Right renal pelvis (tissue), 4 donors: ENCODE measurements around the gene NAA35. TPM values are rescaled to one million over a fixed set of nuclear protein-coding genes. Genes with fewer than 3 reads are reported as not detected.

Experiments
- DNase-seq, 4 donors: peaks; one replicate each; pipeline ENCODE4 v3.0.0-alpha.2; 2013; ENCODE audit warnings: low read depth in 4 of 4, low spot score in 3 of 4, missing footprints in 1 of 4
- polyA plus RNA-seq, 4 donors: library from polyadenylated mRNA; unstranded; fragments of 120-200 nt; gene quantifications; one replicate each; pipeline ENCODE4 v1.2.1, GENCODE V29; 2013; ENCODE audit not compliant: insufficient read length in 4 of 4

The NAA35 gene
- polyA plus RNA-seq, 4 donors, result 31.4 to 37.7 (median 34.1) TPM

DNA sequence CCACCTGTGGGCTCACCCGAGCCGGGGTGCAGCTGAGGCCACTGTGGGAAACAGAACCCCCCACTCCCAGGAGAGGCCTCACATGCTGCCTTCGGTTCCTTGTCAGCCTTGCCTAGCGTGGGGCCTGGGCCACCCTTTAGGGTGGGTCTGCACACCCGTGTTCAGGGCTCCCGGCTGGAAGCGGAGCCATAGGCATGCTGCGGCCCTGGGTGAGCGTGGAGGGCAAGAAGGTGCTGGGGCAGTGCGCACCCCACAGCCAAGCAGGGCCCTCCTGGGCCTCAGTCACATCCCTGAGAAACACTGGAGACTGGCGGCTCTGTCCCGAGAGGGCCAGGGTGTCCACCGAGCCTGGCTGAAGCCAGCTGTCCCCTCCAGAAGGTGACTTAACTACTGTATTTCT, 116.5 kb downstream of the NAA35 start:
- no peak for DNase-seq

DNA sequence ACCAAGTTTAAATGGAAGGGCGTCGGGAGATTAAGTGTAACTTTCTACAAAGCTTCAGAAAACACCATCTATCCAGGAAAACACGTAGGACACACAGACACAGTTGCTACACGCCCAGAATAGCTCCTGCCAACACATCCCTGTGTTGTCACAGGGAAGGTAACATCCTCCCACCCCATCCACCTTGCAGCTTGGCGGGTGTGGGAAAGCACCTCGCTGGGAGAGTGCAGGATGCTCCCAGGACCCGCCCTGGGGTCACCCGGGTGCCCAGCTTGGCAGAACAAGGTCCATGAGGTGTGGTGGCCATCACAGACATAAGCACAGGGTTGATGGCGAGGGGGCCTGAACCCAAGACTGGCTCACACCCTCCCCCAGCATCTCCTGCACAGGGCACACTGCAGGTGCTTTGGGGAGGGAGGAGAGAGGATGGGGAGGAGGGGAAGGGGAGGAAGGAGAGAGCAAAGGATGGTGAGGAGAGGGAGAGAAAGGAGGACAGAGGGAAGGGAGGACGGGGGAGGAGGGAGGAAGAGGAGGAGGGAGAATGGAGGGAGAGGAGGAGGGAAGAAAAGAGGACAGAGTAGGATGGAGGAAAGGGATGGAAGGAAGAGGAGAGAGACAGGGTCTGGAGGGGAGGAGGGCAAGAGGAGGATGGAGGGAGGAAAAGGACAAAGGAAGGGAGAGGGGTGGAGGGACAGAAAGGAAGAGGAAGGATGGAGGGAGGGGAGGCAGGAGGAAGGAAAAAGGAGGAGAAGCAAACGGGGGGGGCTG, 121.2 kb downstream of the NAA35 start:
- no peak for DNase-seq

DNA sequence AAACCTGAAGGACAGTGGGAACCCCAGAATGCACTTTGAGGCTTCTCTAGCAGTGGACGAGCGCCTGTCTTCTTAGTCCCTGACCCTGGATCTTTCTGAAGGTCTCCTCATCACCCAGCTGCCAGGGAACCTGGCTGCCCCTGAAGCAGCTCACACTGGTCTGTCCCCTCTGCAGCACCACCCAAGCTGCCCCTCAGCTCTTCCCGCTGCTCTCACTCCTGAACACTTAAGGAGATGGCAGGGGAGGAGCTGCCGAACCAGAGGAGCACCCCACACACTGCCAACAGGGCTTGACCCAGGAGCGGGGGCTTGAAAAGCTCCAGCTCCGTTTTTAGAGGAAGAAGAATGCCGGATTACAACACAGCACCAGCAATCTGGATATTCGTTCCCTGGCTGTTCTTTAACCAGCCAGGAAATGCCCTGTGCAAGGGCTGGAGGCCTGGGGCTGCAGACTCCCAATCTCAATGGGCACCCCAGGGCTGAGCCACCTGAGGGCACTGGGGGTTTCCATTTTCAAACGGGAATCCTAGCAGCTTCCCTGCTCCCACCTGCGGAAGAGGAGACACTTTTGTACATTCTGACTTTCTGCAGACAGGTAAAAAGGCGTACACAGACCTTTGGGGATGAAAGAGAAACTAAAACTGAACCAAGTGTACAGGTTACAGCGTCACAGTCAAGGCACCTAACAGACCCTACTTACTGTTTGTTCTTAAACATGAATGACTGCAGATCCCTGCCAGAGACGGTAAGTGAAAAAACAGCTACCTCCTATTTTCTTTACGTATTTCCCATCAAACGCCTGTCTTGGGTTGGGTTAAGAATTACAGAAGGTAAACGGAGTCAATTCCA, 122.1 kb downstream of the NAA35 start:
- no peak for DNase-seq

DNA sequence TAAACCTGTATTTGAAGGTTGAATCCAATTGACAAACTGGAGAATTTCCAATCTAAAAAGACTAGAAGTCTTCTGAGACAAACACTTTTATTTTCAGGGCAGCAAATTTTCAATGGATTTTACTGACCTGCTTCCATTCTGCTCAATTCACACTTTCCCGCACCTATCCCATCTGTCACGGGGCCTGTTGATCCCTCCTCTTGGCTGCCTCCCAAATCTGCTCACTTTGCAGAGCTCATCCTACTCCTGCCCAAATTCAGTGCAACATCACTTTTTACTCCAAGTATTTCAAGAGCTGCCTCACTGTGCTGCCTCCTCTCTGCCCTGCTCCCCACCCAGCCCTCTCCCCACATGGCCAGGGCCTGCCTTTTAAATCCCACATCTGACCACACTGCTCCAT, 123.3 kb downstream of the NAA35 start:
- no peak for DNase-seq

DNA sequence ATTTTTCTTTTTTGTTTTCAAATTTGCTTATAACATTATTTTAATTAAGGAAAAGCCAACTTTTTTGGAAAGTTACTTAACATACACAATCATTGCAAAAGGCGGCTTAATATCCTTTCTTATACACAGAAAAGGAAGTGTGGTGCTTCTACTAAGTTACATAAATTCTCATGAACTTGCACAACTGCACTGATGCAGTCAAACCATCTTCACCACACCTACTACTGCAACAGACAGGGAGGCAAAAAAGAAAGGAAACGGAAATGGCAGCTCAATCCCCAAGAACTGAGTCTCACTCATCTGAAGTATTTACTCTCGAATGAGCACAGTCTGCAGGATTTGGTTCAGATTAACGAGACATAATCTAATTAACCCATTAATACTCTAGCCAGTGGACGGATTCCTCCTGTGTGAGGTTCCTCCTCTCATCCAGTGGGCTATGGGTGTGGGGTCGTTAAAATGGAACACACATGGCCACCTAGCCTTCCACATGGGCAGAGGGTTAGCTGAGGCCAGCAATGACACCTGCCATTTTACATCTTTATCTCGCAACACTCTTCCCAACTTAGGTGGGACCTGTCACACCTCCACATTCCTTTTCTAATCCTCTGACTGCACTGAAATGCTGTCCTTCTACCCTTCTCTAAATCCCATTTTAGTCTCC, 128.4 kb downstream of the NAA35 start:
- DNase-seq, result no peak

Other genes with a start within 250 kb of the NAA35 start
- gene AGTPBP1, start 199.2 kb upstream of the NAA35 start, polyA plus RNA-seq, result 10 to 100 TPM; 21.6 to 30.2 (median 28.5) TPM
- 100 to 1,000 TPM; 162 to 179 (median 167) TPM for gene GOLM1, start 158.4 kb downstream of the NAA35 start, polyA plus RNA-seq